OCI-LY1 (cell line): ENCODE measurements around the gene DCTN3.

Source experiments
- H2AFZ ChIP-seq: fragments of 200-600 bp; sonication (generic), shearing (Covaris generic); 2 replicates; pipeline ENCODE4 v1.6.0; 2014; ENCODE audit warnings: antibody characterized with exemption, mild to moderate bottlenecking, low read length
- H3F3A ChIP-seq: fragments of 200-600 bp; sonication (generic), shearing (Covaris generic); 2 replicates; pipeline ENCODE4 v1.6.0; 2014; ENCODE audit warnings: mild to moderate bottlenecking, antibody characterized with exemption, low read length, moderate library complexity; ENCODE audit not compliant: insufficient read depth
- H3K27ac ChIP-seq: fragments of 200-600 bp; sonication (generic); 2 replicates; pipeline ENCODE4 v1.5.1; 2014; ENCODE audit warnings: low read length, mixed run types, mild to moderate bottlenecking, low read depth; ENCODE audit not compliant: poor library complexity, severe bottlenecking
- H3K27me3 ChIP-seq: fragments of 200-600 bp; sonication (generic); 2 replicates; pipeline ENCODE4 v1.6.0; 2014; ENCODE audit warnings: antibody characterized with exemption, mild to moderate bottlenecking, low read length, moderate library complexity; ENCODE audit not compliant: insufficient read depth
- H3K36me3 ChIP-seq: fragments of 200-600 bp; sonication (generic); 2 replicates; pipeline ENCODE4 v1.6.1; 2014; ENCODE audit warnings: mild to moderate bottlenecking, antibody characterized with exemption, low read length, moderate library complexity, mixed read lengths; ENCODE audit not compliant: insufficient read depth
- H3K4me1 ChIP-seq: fragments of 200-600 bp; sonication (generic); 2 replicates; pipeline ENCODE4 v1.5.1; 2014; ENCODE audit warnings: mild to moderate bottlenecking, low read length, moderate library complexity; ENCODE audit not compliant: insufficient read depth, severe bottlenecking
- H3K4me2 ChIP-seq: fragments of 200-600 bp; sonication (generic), shearing (Covaris generic); 2 replicates; pipeline ENCODE4 v1.6.1; 2014; ENCODE audit warnings: low read length
- H3K4me3 ChIP-seq: fragments of 200-600 bp; sonication (generic); 2 replicates; pipeline ENCODE4 v1.5.1; 2014; ENCODE audit warnings: low read length, low read depth, mild to moderate bottlenecking, mixed read lengths; ENCODE audit not compliant: poor library complexity, severe bottlenecking
- H3K79me2 ChIP-seq: fragments of 200-600 bp; shearing (Covaris generic); 2 replicates; pipeline ENCODE4 v1.6.1; 2016; ENCODE audit warnings: mixed run types, low read length, mixed read lengths; ENCODE audit not compliant: insufficient read depth
- H3K9ac ChIP-seq: fragments of 200-600 bp; sonication (generic), shearing (Covaris generic); 2 replicates; pipeline ENCODE4 v1.6.1; 2014; ENCODE audit warnings: mild to moderate bottlenecking, low read length, mixed read lengths
- H3K9me2 ChIP-seq: fragments of 200-600 bp; sonication (generic), shearing (Covaris generic); 2 replicates; pipeline ENCODE4 v1.6.1; 2014; ENCODE audit warnings: low read depth, mild to moderate bottlenecking, low read length, mixed read lengths
- H3K9me3 ChIP-seq: fragments of 200-600 bp; shearing (Covaris generic); 2 replicates; pipeline ENCODE4 v1.6.1; 2014; ENCODE audit warnings: low read length, mixed read lengths
- H4K20me1 ChIP-seq: fragments of 200-600 bp; sonication (generic), shearing (Covaris generic); 2 replicates; pipeline ENCODE4 v1.6.0; 2016; ENCODE audit warnings: mild to moderate bottlenecking, low read length; ENCODE audit not compliant: insufficient read depth
- EZH2 ChIP-seq: fragments of 200-600 bp; sonication (generic), shearing (Covaris generic); IDR thresholded peaks from 2 replicates; pipeline ENCODE4 v1.8.0; 2017; ENCODE audit warnings: borderline replicate concordance, mixed run types, mild to moderate bottlenecking, antibody characterized with exemption, low read length, moderate library complexity, mixed read lengths
- TF ChIP-seq, protein P1 (sequence below): fragments of 200-600 bp; sonication (generic), shearing (Covaris generic); IDR thresholded peaks from 2 replicates; pipeline ENCODE4 v1.5.1; 2017; ENCODE audit warnings: mild to moderate bottlenecking, antibody characterized with exemption, low read length, moderate library complexity, mixed read lengths

The DCTN3 gene

DNA sequence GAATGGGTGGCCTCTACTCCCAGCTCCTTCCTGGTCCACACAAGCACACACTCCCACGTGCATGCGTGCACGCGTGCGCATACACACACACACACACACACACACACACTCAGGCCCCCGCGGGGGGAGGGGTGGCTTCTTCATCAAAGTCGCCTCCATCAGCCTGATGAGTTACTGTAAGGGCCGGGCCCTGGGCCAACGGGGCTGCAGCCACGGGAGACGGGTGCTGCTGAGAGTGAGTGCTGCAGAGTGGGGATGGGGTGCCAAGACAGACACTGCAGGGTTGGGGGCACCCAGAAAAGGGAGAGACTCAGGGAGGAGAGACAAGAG, 48.8 kb downstream of the DCTN3 start:
- Histone ChIP-seq H3F3A (no peaks in the 10 kb centered on the region), H4K20me1 (no peaks in the 10 kb centered on the region), H3K9me3 (no peaks in the 10 kb centered on the region), H3K36me3 (no peaks in the 10 kb centered on the region), H3K4me1 (no peaks in the 10 kb centered on the region), H3K27me3 (peaks cover 16% of the 10 kb centered on the region), H3K9me2 (no peaks in the 10 kb centered on the region), H2AFZ (no peak overlapping the region), H3K27ac (no peak overlapping the region), H3K4me2 (no peak overlapping the region), H3K9ac (no peak overlapping the region), H3K79me2 (no peaks in the 10 kb centered on the region), H3K4me3 (no peak overlapping the region)
- no peak for TF ChIP-seq EZH2
- TF ChIP-seq, protein P1, sequence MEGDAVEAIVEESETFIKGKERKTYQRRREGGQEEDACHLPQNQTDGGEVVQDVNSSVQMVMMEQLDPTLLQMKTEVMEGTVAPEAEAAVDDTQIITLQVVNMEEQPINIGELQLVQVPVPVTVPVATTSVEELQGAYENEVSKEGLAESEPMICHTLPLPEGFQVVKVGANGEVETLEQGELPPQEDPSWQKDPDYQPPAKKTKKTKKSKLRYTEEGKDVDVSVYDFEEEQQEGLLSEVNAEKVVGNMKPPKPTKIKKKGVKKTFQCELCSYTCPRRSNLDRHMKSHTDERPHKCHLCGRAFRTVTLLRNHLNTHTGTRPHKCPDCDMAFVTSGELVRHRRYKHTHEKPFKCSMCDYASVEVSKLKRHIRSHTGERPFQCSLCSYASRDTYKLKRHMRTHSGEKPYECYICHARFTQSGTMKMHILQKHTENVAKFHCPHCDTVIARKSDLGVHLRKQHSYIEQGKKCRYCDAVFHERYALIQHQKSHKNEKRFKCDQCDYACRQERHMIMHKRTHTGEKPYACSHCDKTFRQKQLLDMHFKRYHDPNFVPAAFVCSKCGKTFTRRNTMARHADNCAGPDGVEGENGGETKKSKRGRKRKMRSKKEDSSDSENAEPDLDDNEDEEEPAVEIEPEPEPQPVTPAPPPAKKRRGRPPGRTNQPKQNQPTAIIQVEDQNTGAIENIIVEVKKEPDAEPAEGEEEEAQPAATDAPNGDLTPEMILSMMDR = no peak

DNA sequence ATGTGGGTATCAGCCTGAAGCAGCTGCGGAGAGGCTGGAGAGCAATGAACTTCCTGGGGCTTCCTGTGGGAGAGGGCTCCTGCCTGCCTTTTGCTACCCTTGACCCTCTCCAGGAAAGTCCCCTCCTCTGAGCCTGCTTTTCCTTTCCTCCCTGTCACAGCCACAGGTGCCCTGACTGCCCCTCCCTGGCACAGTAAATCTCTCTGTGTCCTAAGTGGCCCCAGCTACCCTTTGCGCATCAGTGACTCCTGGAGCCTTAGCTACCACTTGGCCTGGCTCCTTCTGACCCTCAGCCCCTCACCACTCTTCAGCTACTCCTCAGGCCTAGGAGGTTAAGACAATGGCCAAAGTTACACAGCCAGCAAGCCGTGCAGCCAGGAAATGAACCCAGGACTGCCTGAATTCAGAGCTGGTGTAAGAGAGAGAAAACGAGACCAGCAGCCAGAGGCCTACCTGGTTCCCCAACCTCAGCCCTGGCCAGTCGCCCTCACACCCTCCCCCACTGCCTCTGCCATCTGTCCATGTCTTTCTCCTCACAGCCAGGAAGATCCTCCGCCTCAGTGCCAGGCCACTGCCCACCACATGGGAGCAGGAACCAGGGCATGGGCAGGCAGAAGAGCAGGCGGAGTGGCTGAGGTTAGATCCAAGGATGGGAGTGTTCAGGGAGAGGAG, 49.4 kb downstream of the DCTN3 start:
- Histone ChIP-seq H3K9ac (no peak overlapping the region), H3K4me2 (no peak overlapping the region), H2AFZ (no peak overlapping the region), H3K4me3 (no peak overlapping the region), H3F3A (no peaks in the 10 kb centered on the region), H3K4me1 (no peaks in the 10 kb centered on the region), H3K27me3 (peaks cover 14% of the 10 kb centered on the region), H4K20me1 (no peaks in the 10 kb centered on the region), H3K36me3 (no peaks in the 10 kb centered on the region), H3K27ac (no peak overlapping the region), H3K79me2 (no peaks in the 10 kb centered on the region), H3K9me3 (no peaks in the 10 kb centered on the region), H3K9me2 (no peaks in the 10 kb centered on the region)
- TF ChIP-seq, protein P1 = no peak
- no peak for TF ChIP-seq EZH2

DNA sequence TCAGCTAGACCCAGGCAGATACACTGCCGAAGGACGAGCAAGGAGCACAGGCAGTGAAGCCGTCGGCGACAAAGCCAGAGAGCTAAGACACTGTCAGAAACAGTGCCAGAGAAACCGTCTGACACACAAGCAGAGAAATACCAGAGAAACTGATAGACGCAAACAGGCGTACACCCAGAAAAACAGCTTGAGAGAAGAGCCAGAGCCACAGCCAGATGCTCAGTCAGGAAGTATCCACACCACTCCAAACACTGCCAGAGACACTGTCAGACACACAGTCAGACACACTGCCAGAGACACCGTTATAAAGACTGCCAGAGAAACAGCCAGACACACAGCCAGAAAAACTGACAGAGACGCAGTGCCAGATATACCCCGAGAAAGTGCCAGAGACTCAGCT, 49.9 kb downstream of the DCTN3 start:
- Histone ChIP-seq H3K36me3 (no peaks in the 10 kb centered on the region), H4K20me1 (no peaks in the 10 kb centered on the region), H3K4me3 (no peak overlapping the region), H2AFZ (no peak overlapping the region), H3K4me1 (no peaks in the 10 kb centered on the region), H3K27ac (no peak overlapping the region), H3K79me2 (no peaks in the 10 kb centered on the region), H3K4me2 (no peak overlapping the region), H3K27me3 (peaks cover 11% of the 10 kb centered on the region), H3K9me3 (no peaks in the 10 kb centered on the region), H3F3A (no peaks in the 10 kb centered on the region), H3K9ac (no peak overlapping the region), H3K9me2 (no peaks in the 10 kb centered on the region)
- no peak for TF ChIP-seq EZH2
- TF ChIP-seq, protein P1 = no peak
